GM12878 (cell line): ENCODE results near the gene BCAT1. TPM values are rescaled to one million over a fixed set of nuclear protein-coding genes. Genes with fewer than 3 reads are reported as not detected.

ENCODE experiments used
- CHD4 ChIP-seq: fragments of 200-600 bp; sonication (generic); IDR thresholded peaks from 2 replicates; pipeline ENCODE4 v1.6.1; 2016; ENCODE audit warnings: mild to moderate bottlenecking
- HDAC2 ChIP-seq: fragments of 200-600 bp; sonication (generic); IDR thresholded peaks from 2 replicates; pipeline ENCODE4 v1.6.1; 2017
- HDGF ChIP-seq: fragments of 450-650 bp; IDR thresholded peaks from 2 replicates; pipeline ENCODE4 v1.6.1; 2016; ENCODE audit warnings: antibody characterized with exemption
- IKZF1 ChIP-seq: fragments of 450-650 bp; conservative IDR thresholded peaks from 2 replicates; pipeline ENCODE4 v1.6.1; 2017; ENCODE audit warnings: antibody characterized with exemption, mild to moderate bottlenecking
- LARP7 ChIP-seq: fragments of 450-650 bp; IDR thresholded peaks from 2 replicates; pipeline ENCODE4 v1.6.1; 2017; ENCODE audit warnings: mild to moderate bottlenecking
- MEF2B ChIP-seq: fragments of 450-650 bp; IDR thresholded peaks from 2 replicates; pipeline ENCODE4 v1.6.1; 2018; ENCODE audit warnings: mild to moderate bottlenecking, moderate library complexity; ENCODE audit not compliant: partially characterized antibody, poor library complexity, severe bottlenecking
- MXI1 ChIP-seq: fragments of 150-350 bp; IDR thresholded peaks from 2 replicates; pipeline ENCODE4 v1.6.1; 2011; ENCODE audit warnings: low read depth, mild to moderate bottlenecking, inconsistent platforms, low read length, improper control_type of control experiment
- MYB ChIP-seq: fragments of 150-350 bp; IDR thresholded peaks from 2 replicates; pipeline ENCODE4 v1.6.1; 2014; ENCODE audit warnings: mild to moderate bottlenecking, low read depth, low read length, borderline replicate concordance
- PML ChIP-seq: IDR thresholded peaks from 2 replicates; pipeline ENCODE4 v1.6.1; 2012; ENCODE audit warnings: low read length, inconsistent platforms
- RAD51 ChIP-seq: fragments of 450-650 bp; IDR thresholded peaks from 2 replicates; pipeline ENCODE4 v1.6.1; 2016; ENCODE audit warnings: moderate library complexity, mild to moderate bottlenecking, inconsistent platforms
- RCOR1 ChIP-seq: conservative IDR thresholded peaks from 2 replicates; pipeline ENCODE4 v1.6.1; 2012; ENCODE audit warnings: low read depth, low read length, improper control_type of control experiment
- RUNX3 ChIP-seq: IDR thresholded peaks from 2 replicates; pipeline ENCODE4 v1.6.1; 2012; ENCODE audit warnings: low read length, inconsistent platforms
- SPI1 ChIP-seq: IDR thresholded peaks from 2 replicates; pipeline ENCODE4 v1.6.1; 2011; ENCODE audit warnings: low read depth, mild to moderate bottlenecking, low read length, moderate library complexity, borderline replicate concordance; ENCODE audit not compliant: insufficient read depth
- SREBF1 ChIP-seq: IDR thresholded peaks from 2 replicates; pipeline ENCODE4 v1.6.1; 2012; ENCODE audit warnings: mild to moderate bottlenecking, low read length
- YY1 ChIP-seq: IDR thresholded peaks from 2 replicates; pipeline ENCODE4 v1.6.1; 2011; ENCODE audit warnings: low read depth, mild to moderate bottlenecking, low read length
- ZBED1 ChIP-seq: IDR thresholded peaks from 2 replicates; pipeline ENCODE4 v1.6.1; 2016; ENCODE audit warnings: borderline replicate concordance
- ZNF217 ChIP-seq: fragments of 450-650 bp; IDR thresholded peaks from 2 replicates; pipeline ENCODE4 v1.6.1; 2017; ENCODE audit warnings: antibody characterized with exemption, mild to moderate bottlenecking
- ZNF24 ChIP-seq: fragments of 450-650 bp; IDR thresholded peaks from 2 replicates; pipeline ENCODE4 v1.6.1; 2017; ENCODE audit warnings: antibody characterized with exemption, mild to moderate bottlenecking
- polyA plus RNA-seq, 11 experiments: library from polyadenylated mRNA; depleted of rRNA in 4 of 11; unstranded in 6 of 11; stranded (reverse) in 5 of 11; fragments of >200 nt; fragmentation: Nextera tagmentation in 4 of 11; fragmentation: Illumina TruSeq in 1 of 11; extraction: Ambion mirVana in 4 of 11; extraction: Trizol in 1 of 11; gene quantifications; 1 replicate in 1 of 11; 2 replicates in 10 of 11; pipeline versions ENCODE4 v1.2.1 to v1.2.3, GENCODE V29; 2011 to 2016; ENCODE audit warnings: inconsistent platforms in 2 of 11, missing spikeins in 2 of 11, low read depth in 1 of 11
- total RNA-seq, 4 experiments: library from RNA; depleted of rRNA in 3 of 4; stranded (reverse); fragments of >200 nt in 3 of 4; fragmentation: Illumina TruSeq in 1 of 4; extraction: Trizol in 1 of 4; gene quantifications; 2 replicates each; pipeline versions ENCODE4 v1.2.1 to v1.2.3, GENCODE V29; 2013 to 2021
- TF ChIP-seq, protein P1 (sequence below): fragments of 450-650 bp; IDR thresholded peaks from 2 replicates; pipeline ENCODE4 v1.6.1; 2017; ENCODE audit warnings: mild to moderate bottlenecking, moderate library complexity
- TF ChIP-seq, protein P2 (sequence below): fragments of 450-650 bp; IDR thresholded peaks from 2 replicates; pipeline ENCODE4 v1.6.1; 2017; ENCODE audit warnings: antibody characterized with exemption, mild to moderate bottlenecking, moderate library complexity
- TF ChIP-seq, protein P3 (sequence below): IDR thresholded peaks from 2 replicates; pipeline ENCODE4 v1.6.1; 2012; ENCODE audit warnings: low read depth, low read length, improper control_type of control experiment
- TF ChIP-seq, protein P4 (sequence below), 3 experiments: IDR thresholded peaks in 2 of 3; conservative IDR thresholded peaks in 1 of 3; 2 replicates each; pipeline ENCODE4 v1.5.1; 2011; ENCODE audit warnings: low read depth in 3 of 3, low read length in 3 of 3, mild to moderate bottlenecking in 3 of 3, control low read depth in 2 of 3, moderate library complexity in 2 of 3, inconsistent platforms in 1 of 3, mixed read lengths in 1 of 3; ENCODE audit not compliant: control insufficient read depth in 2 of 3, insufficient read depth in 1 of 3; ENCODE audit errors: extremely low read depth in 1 of 3

The BCAT1 gene
- total and polyA plus RNA-seq, 10 of the 15 experiments (the other 5 are each of a cell fraction or from before 2014, with no cell fraction given): 26.2 to 187 (median 81.9) TPM

DNA sequence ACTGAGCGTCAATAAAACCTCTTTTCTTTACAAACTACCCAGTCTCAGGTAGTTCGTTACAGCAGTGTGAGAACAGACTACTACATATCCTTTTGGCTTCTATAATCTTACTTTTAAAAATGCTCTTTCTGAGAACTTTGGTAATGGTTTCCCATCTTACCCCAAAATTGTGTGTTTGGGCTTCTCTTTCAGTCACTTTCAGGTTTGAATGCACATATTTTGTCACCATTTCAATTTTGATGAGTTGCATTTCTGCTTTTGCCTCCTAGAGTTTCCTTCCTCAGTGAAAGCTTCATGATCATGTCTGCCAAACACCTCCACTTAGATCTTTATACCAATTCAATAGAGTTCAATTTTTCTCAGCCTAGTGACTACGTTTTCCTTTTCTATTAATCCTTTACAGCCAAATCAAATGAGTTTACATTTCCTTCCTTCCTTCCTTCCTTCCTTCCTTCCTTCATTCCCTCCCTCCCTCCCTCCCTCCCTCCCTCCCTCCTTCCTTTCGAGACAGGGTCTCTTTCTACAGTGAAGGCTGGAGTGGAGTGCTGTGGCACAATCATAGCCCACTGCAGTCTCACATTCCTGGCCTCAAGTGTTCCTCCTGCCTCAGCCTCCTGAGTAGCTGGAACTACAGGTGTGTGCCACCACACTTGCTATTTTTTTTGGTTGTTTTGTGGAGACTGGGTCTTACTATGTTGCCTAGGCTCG lies 124.9 kb downstream of the BCAT1 start (continued):
- no peak for TF ChIP-seq LARP7
- TF ChIP-seq, protein P1, sequence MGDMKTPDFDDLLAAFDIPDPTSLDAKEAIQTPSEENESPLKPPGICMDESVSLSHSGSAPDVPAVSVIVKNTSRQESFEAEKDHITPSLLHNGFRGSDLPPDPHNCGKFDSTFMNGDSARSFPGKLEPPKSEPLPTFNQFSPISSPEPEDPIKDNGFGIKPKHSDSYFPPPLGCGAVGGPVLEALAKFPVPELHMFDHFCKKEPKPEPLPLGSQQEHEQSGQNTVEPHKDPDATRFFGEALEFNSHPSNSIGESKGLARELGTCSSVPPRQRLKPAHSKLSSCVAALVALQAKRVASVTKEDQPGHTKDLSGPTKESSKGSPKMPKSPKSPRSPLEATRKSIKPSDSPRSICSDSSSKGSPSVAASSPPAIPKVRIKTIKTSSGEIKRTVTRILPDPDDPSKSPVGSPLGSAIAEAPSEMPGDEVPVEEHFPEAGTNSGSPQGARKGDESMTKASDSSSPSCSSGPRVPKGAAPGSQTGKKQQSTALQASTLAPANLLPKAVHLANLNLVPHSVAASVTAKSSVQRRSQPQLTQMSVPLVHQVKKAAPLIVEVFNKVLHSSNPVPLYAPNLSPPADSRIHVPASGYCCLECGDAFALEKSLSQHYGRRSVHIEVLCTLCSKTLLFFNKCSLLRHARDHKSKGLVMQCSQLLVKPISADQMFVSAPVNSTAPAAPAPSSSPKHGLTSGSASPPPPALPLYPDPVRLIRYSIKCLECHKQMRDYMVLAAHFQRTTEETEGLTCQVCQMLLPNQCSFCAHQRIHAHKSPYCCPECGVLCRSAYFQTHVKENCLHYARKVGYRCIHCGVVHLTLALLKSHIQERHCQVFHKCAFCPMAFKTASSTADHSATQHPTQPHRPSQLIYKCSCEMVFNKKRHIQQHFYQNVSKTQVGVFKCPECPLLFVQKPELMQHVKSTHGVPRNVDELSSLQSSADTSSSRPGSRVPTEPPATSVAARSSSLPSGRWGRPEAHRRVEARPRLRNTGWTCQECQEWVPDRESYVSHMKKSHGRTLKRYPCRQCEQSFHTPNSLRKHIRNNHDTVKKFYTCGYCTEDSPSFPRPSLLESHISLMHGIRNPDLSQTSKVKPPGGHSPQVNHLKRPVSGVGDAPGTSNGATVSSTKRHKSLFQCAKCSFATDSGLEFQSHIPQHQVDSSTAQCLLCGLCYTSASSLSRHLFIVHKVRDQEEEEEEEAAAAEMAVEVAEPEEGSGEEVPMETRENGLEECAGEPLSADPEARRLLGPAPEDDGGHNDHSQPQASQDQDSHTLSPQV: no peak
- no peak for TF ChIP-seq YY1
- TF ChIP-seq ZBED1: no peak
- TF ChIP-seq, protein P2, sequence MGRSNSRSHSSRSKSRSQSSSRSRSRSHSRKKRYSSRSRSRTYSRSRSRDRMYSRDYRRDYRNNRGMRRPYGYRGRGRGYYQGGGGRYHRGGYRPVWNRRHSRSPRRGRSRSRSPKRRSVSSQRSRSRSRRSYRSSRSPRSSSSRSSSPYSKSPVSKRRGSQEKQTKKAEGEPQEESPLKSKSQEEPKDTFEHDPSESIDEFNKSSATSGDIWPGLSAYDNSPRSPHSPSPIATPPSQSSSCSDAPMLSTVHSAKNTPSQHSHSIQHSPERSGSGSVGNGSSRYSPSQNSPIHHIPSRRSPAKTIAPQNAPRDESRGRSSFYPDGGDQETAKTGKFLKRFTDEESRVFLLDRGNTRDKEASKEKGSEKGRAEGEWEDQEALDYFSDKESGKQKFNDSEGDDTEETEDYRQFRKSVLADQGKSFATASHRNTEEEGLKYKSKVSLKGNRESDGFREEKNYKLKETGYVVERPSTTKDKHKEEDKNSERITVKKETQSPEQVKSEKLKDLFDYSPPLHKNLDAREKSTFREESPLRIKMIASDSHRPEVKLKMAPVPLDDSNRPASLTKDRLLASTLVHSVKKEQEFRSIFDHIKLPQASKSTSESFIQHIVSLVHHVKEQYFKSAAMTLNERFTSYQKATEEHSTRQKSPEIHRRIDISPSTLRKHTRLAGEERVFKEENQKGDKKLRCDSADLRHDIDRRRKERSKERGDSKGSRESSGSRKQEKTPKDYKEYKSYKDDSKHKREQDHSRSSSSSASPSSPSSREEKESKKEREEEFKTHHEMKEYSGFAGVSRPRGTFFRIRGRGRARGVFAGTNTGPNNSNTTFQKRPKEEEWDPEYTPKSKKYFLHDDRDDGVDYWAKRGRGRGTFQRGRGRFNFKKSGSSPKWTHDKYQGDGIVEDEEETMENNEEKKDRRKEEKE: no peak
- no peak for TF ChIP-seq ZNF217
- TF ChIP-seq CHD4: no peak
- TF ChIP-seq IKZF1: peak; percentile 16; the same call in 1 of the 2 replicates
- TF ChIP-seq RAD51: no peak
- peak; percentile 73 for TF ChIP-seq RUNX3
- TF ChIP-seq MEF2B: no peak
- TF ChIP-seq HDAC2: no peak
- TF ChIP-seq SREBF1: no peak
- TF ChIP-seq, protein P3, sequence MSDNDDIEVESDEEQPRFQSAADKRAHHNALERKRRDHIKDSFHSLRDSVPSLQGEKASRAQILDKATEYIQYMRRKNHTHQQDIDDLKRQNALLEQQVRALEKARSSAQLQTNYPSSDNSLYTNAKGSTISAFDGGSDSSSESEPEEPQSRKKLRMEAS: no peak
- TF ChIP-seq ZNF24: no peak
- TF ChIP-seq, protein P4, sequence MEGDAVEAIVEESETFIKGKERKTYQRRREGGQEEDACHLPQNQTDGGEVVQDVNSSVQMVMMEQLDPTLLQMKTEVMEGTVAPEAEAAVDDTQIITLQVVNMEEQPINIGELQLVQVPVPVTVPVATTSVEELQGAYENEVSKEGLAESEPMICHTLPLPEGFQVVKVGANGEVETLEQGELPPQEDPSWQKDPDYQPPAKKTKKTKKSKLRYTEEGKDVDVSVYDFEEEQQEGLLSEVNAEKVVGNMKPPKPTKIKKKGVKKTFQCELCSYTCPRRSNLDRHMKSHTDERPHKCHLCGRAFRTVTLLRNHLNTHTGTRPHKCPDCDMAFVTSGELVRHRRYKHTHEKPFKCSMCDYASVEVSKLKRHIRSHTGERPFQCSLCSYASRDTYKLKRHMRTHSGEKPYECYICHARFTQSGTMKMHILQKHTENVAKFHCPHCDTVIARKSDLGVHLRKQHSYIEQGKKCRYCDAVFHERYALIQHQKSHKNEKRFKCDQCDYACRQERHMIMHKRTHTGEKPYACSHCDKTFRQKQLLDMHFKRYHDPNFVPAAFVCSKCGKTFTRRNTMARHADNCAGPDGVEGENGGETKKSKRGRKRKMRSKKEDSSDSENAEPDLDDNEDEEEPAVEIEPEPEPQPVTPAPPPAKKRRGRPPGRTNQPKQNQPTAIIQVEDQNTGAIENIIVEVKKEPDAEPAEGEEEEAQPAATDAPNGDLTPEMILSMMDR (IDR thresholded peaks at IDR 0.05 in 2 of 3, conservative IDR thresholded peaks at IDR 0.05 in 1 of 3; ENCODE audit: control insufficient read depth in 2 of 3, extremely low read depth in 1 of 3, insufficient read depth in 1 of 3, low read depth in 3 of 3, low read length in 3 of 3): no peak
- TF ChIP-seq HDGF: peak; percentile 39; the same call in 1 of the 2 replicates
- no peak for TF ChIP-seq RCOR1
- TF ChIP-seq MYB: no peak
- peak; percentile 72; the same call in 1 of the 2 replicates for TF ChIP-seq SPI1
- TF ChIP-seq PML: peak; percentile 55; the same call in 1 of the 2 replicates
- TF ChIP-seq MXI1: no peak
